ENCODE results near the gene DTHD1.

DTHD1 gene

DNA sequence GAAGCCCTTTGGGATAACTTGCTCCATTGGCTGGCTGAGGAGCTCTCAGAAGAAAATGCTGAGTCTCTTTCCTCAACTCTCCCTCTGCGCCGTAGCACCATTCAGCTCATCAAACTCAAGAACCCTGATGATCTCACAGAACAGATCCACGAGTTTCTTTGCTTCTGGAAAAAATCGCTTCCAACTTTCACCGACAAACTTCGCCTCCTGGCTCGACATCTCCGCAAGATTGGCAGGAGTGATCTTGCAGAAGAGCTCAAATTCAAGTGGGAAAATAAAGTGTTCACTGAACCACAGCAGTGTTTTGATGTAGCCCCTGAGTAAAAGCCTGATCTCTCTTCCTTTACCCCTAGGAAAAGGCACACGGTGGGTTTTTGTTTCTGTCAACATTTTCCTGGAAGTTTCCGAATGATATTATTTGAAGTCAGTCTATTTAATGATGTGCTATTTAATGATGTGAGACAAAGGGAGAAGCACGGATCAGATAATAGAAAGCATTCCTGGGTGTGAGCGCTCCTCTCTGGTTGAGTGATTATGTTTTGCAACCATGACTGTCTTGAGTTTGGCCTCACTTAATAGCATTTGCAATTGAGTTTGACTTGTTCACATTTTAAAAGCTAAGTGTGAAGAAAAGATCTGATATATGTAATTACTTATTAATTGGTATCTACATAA, 62.2 kb downstream of the DTHD1 start:
- no peak for TF ChIP-seq CTCF (IDR thresholded peaks at IDR 0.05; ENCODE audit: low read depth, low read length)
- no peak overlapping the region for H3K4me3 ChIP-seq (ENCODE audit: low read depth, low read length)

GRCh38 chr4:36348403-36348938, 67.1 kb downstream of the DTHD1 start:
- no peak overlapping the region for H3K4me3 ChIP-seq (ENCODE audit: low read depth, low read length)
- TF ChIP-seq CTCF (IDR thresholded peaks at IDR 0.05; ENCODE audit: low read depth, low read length), result no peak

DNA sequence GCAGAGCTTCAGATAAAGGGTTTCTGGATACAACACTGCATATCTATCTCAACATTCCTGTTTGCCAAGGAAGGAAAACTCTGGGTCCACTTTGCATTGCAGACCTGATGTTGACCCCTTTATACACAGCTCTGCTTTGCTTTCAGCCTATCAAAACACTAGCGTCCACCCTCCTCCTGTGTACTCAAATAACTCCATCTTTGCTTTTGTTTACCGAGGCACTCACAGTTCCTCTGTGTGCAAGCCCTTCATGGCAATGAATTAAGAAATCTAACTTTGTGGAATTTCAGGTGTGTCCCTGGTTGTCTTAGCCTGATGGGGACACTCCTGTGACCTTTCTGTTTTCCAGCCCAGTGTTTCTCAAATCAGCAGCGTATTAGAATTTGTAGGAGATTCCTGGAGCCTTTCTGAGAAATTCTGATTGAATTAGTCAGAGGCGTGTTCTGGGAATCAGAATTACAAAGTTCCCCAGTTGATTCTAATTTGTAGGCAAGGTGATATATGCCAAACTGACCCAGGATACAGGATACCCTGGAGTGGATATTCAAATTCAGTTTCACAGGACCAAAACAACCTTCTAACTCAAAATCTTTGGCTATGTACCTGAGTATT, 68.6 kb downstream of the DTHD1 start:
- no peak for TF ChIP-seq CTCF (IDR thresholded peaks at IDR 0.05; ENCODE audit: low read depth, low read length)
- H3K4me3 ChIP-seq (ENCODE audit: low read depth, low read length), result no peak overlapping the region

DNA sequence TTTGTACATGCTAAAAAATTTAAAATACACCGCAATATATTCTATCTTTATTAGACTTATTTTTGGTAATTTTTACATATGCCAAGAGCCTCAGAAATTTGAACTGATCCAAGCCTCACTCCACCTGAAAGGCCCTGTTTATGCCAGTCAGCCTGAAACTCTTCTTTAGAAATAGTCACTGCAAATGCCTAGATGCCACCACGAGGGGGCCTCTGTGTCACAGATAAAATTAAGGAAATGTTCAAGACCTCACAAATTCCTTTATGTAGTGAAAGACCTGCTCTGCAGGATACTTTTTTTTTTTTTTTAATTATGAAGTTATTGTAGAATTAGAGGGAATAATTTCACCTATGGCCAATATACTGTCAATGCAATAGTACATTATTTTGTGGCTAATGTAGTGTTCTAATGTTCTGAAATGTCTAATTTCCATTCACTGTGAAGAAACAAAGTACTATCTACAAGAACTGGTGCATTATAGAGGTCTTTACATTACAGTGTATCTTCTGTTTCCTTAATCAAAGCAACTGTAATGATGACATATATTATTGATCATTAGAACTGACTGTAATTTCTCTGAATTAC, 69.8 kb downstream of the DTHD1 start:
- no peak for TF ChIP-seq CTCF (IDR thresholded peaks at IDR 0.05; ENCODE audit: low read depth, low read length)
- no peak overlapping the region for H3K4me3 ChIP-seq (ENCODE audit: low read depth, low read length)

- H3K4me3 ChIP-seq (ENCODE audit: low read depth, low read length), result no peak overlapping the region
- TF ChIP-seq CTCF (IDR thresholded peaks at IDR 0.05; ENCODE audit: low read depth, low read length), result no peak
Observed at GRCh38 chr4:36353998-36354397, 72.6 kb downstream of the DTHD1 start.

DNA sequence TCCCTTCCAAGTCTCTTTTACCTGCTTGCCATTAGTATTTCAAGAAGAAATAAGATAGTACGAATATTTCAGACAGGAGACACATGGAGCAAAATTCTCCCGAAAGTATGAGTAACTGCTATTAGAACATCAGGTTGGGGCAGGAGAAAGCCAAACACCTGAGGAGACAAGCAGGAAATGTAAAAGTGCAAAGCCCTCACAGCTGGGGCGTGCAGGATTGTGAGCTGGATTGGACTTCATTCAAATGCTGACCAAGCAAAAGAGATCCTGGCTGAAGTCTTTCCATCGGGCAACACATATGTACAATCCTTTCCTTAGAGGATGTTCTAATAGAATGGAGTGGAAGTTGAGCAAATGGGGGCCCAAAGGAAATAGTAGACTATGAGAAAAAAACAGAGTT, 76.8 kb downstream of the DTHD1 start:
- H3K4me3 ChIP-seq (ENCODE audit: low read depth, low read length), result no peak overlapping the region
- no peak for TF ChIP-seq CTCF (IDR thresholded peaks at IDR 0.05; ENCODE audit: low read depth, low read length)

GRCh38 chr4:36360755-36361154, 79.3 kb downstream of the DTHD1 start:
- TF ChIP-seq CTCF (IDR thresholded peaks at IDR 0.05; ENCODE audit: low read depth, low read length), result no peak

More at GRCh38 chr4:36360755-36361154, 79.3 kb downstream of the DTHD1 start:
- H3K4me3 ChIP-seq (ENCODE audit: low read depth, low read length), result no peak overlapping the region
